ENCODE measurements around the gene ITGB3. TPM values are rescaled to one million over a fixed set of nuclear protein-coding genes. Genes with fewer than 3 reads are reported as not detected.

The ITGB3 gene
- total and polyA plus RNA-seq, 7 donors, result 0.69 to 62.7 (median 28.5) TPM

GRCh38 chr17:47254403-47254943, 846 bp downstream of the ITGB3 start:
- TF ChIP-seq EP300 (IDR thresholded peaks at IDR 0.05) (no peak), POLR2AphosphoS5 (IDR thresholded peaks at IDR 0.05) (no peak)

GRCh38 chr17:47257651-47258339, 4.2 kb downstream of the ITGB3 start:
- peaks cover 0 to 53% (median 38%) of the 10 kb centered on the region in 4 donors for H3K4me1 ChIP-seq

More at GRCh38 chr17:47254403-47254943, 846 bp downstream of the ITGB3 start:
- DNase-seq, result peak; percentile 66
- intact Hi-C loops (cut with DNase I), result loop anchor here (1.0 to 2.0 kb wide), 2 partner anchors 20 to 26 kb away; no protein-coding TSS in a partner anchor
- Histone ChIP-seq H3K4me1 (peaks cover 0 to 38% (median 34%) of the 10 kb centered on the region in 4 donors), H3K27me3 (no peaks in the 10 kb centered on the region), H3K4me3 (peak overlapping the region; percentile 78 to 92 (median 84)), H3K27ac (peak overlapping the region; percentile 90 to 94 (median 93)), H3K36me3 (no peaks in the 10 kb centered on the region), H3K9me3 (no peaks in the 10 kb centered on the region)
- 10 to 17% methylated on average over 15 of the region's 15 CpGs for WGBS, 2 donors

GRCh38 chr17:47262586-47262985, 9.0 kb downstream of the ITGB3 start:
- DNase-seq, result no peak
- Histone ChIP-seq H3K9me3 (no peaks in the 10 kb centered on the region), H3K27me3 (no peaks in the 10 kb centered on the region), H3K4me1 (peaks cover 0 to 54% (median 43%) of the 10 kb centered on the region in 4 donors), H3K36me3 (no peaks in the 10 kb centered on the region), H3K27ac (peak overlapping the region in 3 of 4 donors; percentile 21 to 44 (median 36)), H3K4me3 (no peak overlapping the region)
- WGBS, 2 donors, result 81 to 83% methylated on average over 7 of the region's 7 CpGs
- TF ChIP-seq POLR2AphosphoS5 (IDR thresholded peaks at IDR 0.05), result no peak
- no peak for TF ChIP-seq POLR2A (IDR thresholded peaks at IDR 0.05)
- no peak for TF ChIP-seq CTCF (IDR thresholded peaks at IDR 0.05)
- TF ChIP-seq EP300 (IDR thresholded peaks at IDR 0.05), result no peak
- intact Hi-C loops (cut with DNase I), result no loop called here

More at GRCh38 chr17:47257651-47258339, 4.2 kb downstream of the ITGB3 start:
- Histone ChIP-seq H3K36me3 (no peaks in the 10 kb centered on the region), H3K27ac (peak overlapping the region; percentile 17 to 94 (median 69)), H3K4me3 (no peak overlapping the region), H3K27me3 (no peaks in the 10 kb centered on the region), H3K9me3 (no peaks in the 10 kb centered on the region)
- no peak for DNase-seq
- peak in 1 of 4 donors; percentile 8 for TF ChIP-seq POLR2AphosphoS5 (IDR thresholded peaks at IDR 0.05)
- no peak for TF ChIP-seq EP300 (IDR thresholded peaks at IDR 0.05)
- TF ChIP-seq POLR2A (IDR thresholded peaks at IDR 0.05), result no peak
- TF ChIP-seq CTCF (IDR thresholded peaks at IDR 0.05), result no peak
- WGBS, 2 donors, result 30 to 46% methylated on average over 9 of the region's 9 CpGs
- intact Hi-C loops (cut with DNase I), result no loop called here

GRCh38 chr17:47264166-47264565, 10.5 kb downstream of the ITGB3 start:
- WGBS, 2 donors, result 95 to 96% methylated on average over 2 of the region's 2 CpGs
- no peak for DNase-seq
- Histone ChIP-seq H3K27me3 (no peaks in the 10 kb centered on the region), H3K4me1 (peaks cover 0 to 47% (median 39%) of the 10 kb centered on the region in 4 donors), H3K4me3 (no peak overlapping the region), H3K36me3 (no peaks in the 10 kb centered on the region), H3K9me3 (no peaks in the 10 kb centered on the region), H3K27ac (peak overlapping the region in 3 of 4 donors; percentile 2 to 92 (median 44))
- intact Hi-C loops (cut with DNase I), result no loop called here
- TF ChIP-seq POLR2A (IDR thresholded peaks at IDR 0.05), result no peak
- TF ChIP-seq CTCF (IDR thresholded peaks at IDR 0.05), result no peak
- no peak for TF ChIP-seq POLR2AphosphoS5 (IDR thresholded peaks at IDR 0.05)
- no peak for TF ChIP-seq EP300 (IDR thresholded peaks at IDR 0.05)

GRCh38 chr17:47265983-47266541, 12.4 kb downstream of the ITGB3 start:
- 89 to 90% methylated on average over 2 of the region's 2 CpGs for WGBS, 2 donors
- Histone ChIP-seq H3K27ac (peak overlapping the region in 3 of 4 donors; percentile 58 to 92 (median 60)), H3K36me3 (no peaks in the 10 kb centered on the region), H3K4me1 (peaks cover 0 to 57% (median 45%) of the 10 kb centered on the region in 4 donors), H3K27me3 (no peaks in the 10 kb centered on the region), H3K9me3 (no peaks in the 10 kb centered on the region), H3K4me3 (no peak overlapping the region)
- peak in 1 of 4 donors; percentile 66 for TF ChIP-seq POLR2AphosphoS5 (IDR thresholded peaks at IDR 0.05)
- TF ChIP-seq EP300 (IDR thresholded peaks at IDR 0.05), result no peak
- no peak for DNase-seq
- intact Hi-C loops (cut with DNase I), result no loop called here

All from sigmoid colon (tissue), 7 donors.